ENCODE measurements around the gene KCNQ2.

- TF ChIP-seq CTCF (IDR thresholded peaks at IDR 0.05; ENCODE audit: low read depth, low read length, poor library complexity, severe bottlenecking) (no peak), EZH2phosphoT487 (IDR thresholded peaks at IDR 0.05; ENCODE audit: borderline replicate concordance, low read length) (no peak)
Observed at GRCh38 chr20:63409066-63409833, 63.2 kb downstream of the KCNQ2 start.
